ENCODE measurements around the gene RASGRP4. TPM values are rescaled to one million over a fixed set of nuclear protein-coding genes. Genes with fewer than 3 reads are reported as not detected.

RASGRP4 gene
- total RNA-seq, 4 donors from 2014 or later: under 0.01 to 2.0 (median 1.5) TPM; not detected in 1

DNA sequence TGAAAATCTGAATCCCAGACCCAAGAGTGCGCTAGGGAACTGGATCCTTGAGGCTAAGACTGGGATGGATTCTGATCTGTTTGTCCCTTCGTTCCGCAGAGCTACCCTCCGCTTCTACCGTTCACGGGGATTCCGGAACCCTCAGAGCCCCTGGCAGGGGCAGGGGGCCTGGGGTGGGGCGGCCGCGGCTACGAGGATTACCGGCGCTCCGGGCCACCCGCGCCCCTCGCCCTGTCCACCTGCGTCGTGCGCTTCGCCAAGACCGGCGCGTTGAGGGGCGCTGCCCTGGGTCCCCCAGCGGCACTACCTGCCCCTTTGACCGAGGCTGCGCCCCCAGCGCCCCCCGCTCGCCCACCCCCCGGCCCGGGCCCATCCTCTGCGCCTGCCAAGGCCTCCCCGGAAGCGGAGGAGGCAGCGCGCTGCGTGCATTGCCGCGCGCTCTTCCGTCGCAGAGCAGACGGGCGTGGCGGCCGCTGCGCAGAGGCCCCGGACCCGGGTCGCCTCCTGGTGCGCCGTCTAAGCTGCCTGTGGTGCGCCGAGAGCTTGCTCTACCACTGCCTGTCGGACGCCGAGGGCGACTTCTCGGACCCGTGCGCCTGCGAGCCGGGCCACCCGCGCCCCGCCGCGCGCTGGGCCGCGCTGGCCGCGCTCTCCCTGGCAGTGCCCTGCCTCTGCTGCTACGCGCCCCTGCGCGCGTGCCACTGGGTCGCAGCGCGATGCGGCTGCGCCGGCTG lies 30.5 kb downstream of the RASGRP4 start:
- Histone ChIP-seq H3K9me3 (no peaks in the 10 kb centered on the region), H3K36me3 (no peaks in the 10 kb centered on the region), H3K4me1 (no peaks in the 10 kb centered on the region), H3K27me3 (peaks cover 0 to 13% of the 10 kb centered on the region in 2 donors), H3K4me3 (no peak overlapping the region), H3K27ac (no peak overlapping the region)
- intact Hi-C loops (cut with DNase I; ENCODE audit: low total_unique reads): no loop called here
- TF ChIP-seq, protein P1, sequence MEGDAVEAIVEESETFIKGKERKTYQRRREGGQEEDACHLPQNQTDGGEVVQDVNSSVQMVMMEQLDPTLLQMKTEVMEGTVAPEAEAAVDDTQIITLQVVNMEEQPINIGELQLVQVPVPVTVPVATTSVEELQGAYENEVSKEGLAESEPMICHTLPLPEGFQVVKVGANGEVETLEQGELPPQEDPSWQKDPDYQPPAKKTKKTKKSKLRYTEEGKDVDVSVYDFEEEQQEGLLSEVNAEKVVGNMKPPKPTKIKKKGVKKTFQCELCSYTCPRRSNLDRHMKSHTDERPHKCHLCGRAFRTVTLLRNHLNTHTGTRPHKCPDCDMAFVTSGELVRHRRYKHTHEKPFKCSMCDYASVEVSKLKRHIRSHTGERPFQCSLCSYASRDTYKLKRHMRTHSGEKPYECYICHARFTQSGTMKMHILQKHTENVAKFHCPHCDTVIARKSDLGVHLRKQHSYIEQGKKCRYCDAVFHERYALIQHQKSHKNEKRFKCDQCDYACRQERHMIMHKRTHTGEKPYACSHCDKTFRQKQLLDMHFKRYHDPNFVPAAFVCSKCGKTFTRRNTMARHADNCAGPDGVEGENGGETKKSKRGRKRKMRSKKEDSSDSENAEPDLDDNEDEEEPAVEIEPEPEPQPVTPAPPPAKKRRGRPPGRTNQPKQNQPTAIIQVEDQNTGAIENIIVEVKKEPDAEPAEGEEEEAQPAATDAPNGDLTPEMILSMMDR (IDR thresholded peaks at IDR 0.05): no peak
- no peak for TF ChIP-seq POLR2A (IDR thresholded peaks at IDR 0.05)
- DNase-seq: no peak

DNA sequence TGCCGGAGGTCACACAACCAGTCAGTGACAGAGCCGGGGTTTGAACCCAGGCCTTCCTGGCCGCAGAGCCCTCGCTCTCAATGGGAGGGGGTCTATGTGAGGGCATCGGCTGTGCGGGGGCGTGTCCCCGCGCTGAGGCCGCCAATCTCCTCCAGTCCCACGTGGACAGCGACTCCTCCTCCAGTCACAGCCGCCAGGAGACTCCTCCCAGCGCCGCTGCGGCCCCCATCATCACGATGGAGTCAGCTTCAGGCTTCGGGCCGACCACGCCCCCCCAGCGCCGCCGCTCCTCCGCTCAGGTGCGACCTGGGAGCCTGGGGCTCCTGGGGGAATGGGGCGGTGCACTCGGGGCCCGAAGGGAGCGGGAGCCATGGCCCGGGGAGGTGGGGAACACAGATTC lies 31.5 kb downstream of the RASGRP4 start:
- Histone ChIP-seq H3K36me3 (no peaks in the 10 kb centered on the region), H3K4me3 (no peak overlapping the region), H3K9me3 (no peaks in the 10 kb centered on the region), H3K4me1 (no peaks in the 10 kb centered on the region), H3K27ac (no peak overlapping the region), H3K27me3 (peaks cover 0 to 12% of the 10 kb centered on the region in 2 donors)
- DNase-seq: no peak
- no peak for TF ChIP-seq POLR2A (IDR thresholded peaks at IDR 0.05)
- TF ChIP-seq, protein P1 (IDR thresholded peaks at IDR 0.05): no peak
- intact Hi-C loops (cut with DNase I; ENCODE audit: low total_unique reads): no loop called here

DNA sequence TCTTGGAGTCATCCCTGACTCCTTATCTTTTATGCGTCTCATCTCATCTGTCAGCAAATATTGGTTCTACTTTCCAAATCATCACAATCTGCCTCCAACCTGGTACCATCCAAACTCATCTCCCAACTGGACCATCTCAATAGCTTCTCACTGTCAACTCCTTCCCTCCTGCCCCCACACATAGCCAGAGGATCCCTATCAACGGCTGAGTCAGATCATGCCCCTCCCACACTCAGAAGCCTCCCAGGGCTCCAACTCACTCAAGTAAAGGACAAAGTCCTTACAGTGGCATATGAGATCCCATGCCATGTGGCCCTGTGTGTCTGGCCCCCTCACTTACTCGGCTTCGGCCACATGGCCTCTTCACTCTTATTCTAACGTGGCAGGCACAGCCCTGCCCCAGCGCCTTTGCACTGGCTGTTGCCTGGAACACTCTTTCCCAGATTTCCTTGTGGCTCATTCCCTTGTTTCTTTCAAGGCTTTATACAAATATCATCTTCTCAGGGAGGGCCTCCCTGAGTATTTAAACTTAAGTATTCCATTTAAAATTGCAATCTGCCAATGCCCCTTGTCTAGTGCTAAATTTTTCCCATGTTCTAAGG lies 33.2 kb downstream of the RASGRP4 start:
- TF ChIP-seq POLR2A (IDR thresholded peaks at IDR 0.05): no peak
- TF ChIP-seq, protein P1 (IDR thresholded peaks at IDR 0.05): no peak
- Histone ChIP-seq H3K4me1 (peaks cover 0 to 9% of the 10 kb centered on the region in 2 donors), H3K9me3 (no peaks in the 10 kb centered on the region), H3K27ac (no peak overlapping the region), H3K36me3 (no peaks in the 10 kb centered on the region), H3K4me3 (no peak overlapping the region), H3K27me3 (no peaks in the 10 kb centered on the region)
- intact Hi-C loops (cut with DNase I; ENCODE audit: low total_unique reads): no loop called here
- DNase-seq: no peak

DNA sequence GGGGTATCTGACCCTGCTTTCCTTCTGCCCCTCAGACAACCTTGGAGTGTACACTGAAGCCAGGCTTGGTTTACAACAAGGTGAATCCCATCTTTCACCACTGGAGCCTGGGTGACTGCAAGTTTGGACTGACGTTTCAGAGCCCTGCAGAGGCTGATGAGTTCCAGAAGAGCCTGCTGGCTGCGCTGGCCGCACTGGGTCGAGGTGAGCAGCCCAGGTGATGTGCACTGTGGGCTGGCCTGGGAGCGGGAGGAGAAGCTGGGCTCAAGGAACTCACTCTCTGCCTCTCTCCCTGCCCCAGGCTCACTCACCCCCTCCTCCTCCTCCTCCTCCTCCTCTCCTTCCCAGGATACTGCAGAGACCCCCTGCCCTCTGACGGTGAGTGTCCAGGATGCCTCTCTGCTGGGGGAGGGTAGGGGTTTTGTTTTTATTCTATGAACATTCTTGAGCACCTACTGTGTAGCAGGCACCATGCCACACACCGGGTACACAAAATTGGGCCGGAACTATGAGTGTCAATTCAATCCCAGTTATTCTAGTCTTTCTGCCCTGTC lies 34.0 kb downstream of the RASGRP4 start:
- Histone ChIP-seq H3K27me3 (no peaks in the 10 kb centered on the region), H3K27ac (no peak overlapping the region), H3K9me3 (no peaks in the 10 kb centered on the region), H3K36me3 (no peaks in the 10 kb centered on the region), H3K4me1 (peaks cover 0 to 15% of the 10 kb centered on the region in 2 donors), H3K4me3 (no peak overlapping the region)
- intact Hi-C loops (cut with DNase I; ENCODE audit: low total_unique reads): no loop called here
- no peak for DNase-seq
- TF ChIP-seq, protein P1 (IDR thresholded peaks at IDR 0.05): no peak
- no peak for TF ChIP-seq POLR2A (IDR thresholded peaks at IDR 0.05)
